K562 (cell line): ENCODE data around the gene CHCT1. TPM values are rescaled to one million over a fixed set of nuclear protein-coding genes. Genes with fewer than 3 reads are reported as not detected.
A peak's percentile ranks its signal among the peaks of the same experiment; 100 is the strongest.

ENCODE experiments used
- ARID2 ChIP-seq: fragments of 450-650 bp; IDR thresholded peaks from 2 replicates; pipeline ENCODE4 v1.6.1; 2017; ENCODE audit warnings: antibody characterized with exemption, mild to moderate bottlenecking
- CBX5 ChIP-seq: IDR thresholded peaks from 2 replicates; pipeline ENCODE4 v1.6.1; 2014; ENCODE audit warnings: low read depth, borderline replicate concordance
- ELF1 ChIP-seq: fragments of 200-800 bp; sonication (Bioruptor generic); IDR thresholded peaks from 2 replicates; pipeline ENCODE4 v1.6.1; 2016; ENCODE audit warnings: missing genetic modification characterization, missing compliant biosample characterization
- JUND ChIP-seq, 2 experiments: IDR thresholded peaks; 2 replicates in 1 of 2; 3 replicates in 1 of 2; pipeline ENCODE4 v1.6.1; 2011; ENCODE audit warnings: borderline replicate concordance in 2 of 2, low read depth in 2 of 2, low read length in 2 of 2, improper control_type of control experiment in 1 of 2, missing biosample characterization in 1 of 2, missing genetic modification characterization in 1 of 2, missing genetic modification reagents in 1 of 2
- MYC ChIP-seq, 2 experiments: fragments of 250-450 bp in 1 of 2; sonication (Bioruptor Pico) in 1 of 2; IDR thresholded peaks; 2 replicates each; pipeline versions ENCODE4 v1.5.1 to v1.6.1; 2012 to 2021; ENCODE audit warnings: low read depth in 2 of 2, borderline replicate concordance in 1 of 2, improper control_type of control experiment in 1 of 2, low read length in 1 of 2, mild to moderate bottlenecking in 1 of 2, moderate library complexity in 1 of 2
- NCOR1 ChIP-seq: fragments of 450-650 bp; IDR thresholded peaks from 2 replicates; pipeline ENCODE4 v1.6.1; 2016; ENCODE audit warnings: mild to moderate bottlenecking, moderate library complexity
- NFE2 ChIP-seq: IDR thresholded peaks from 2 replicates; pipeline ENCODE4 v1.6.1; 2014; ENCODE audit warnings: antibody characterized with exemption, low read depth
- NR3C1 ChIP-seq: sonication (generic); formaldehyde crosslinking; IDR thresholded peaks from 2 replicates; pipeline ENCODE4 v1.8.1; 2022; ENCODE audit warnings: missing genetic modification reagents
- NR4A1 ChIP-seq, 2 experiments: fragments of 250-450 bp in 1 of 2; fragments of 450-650 bp in 1 of 2; sonication (Bioruptor Pico) in 1 of 2; IDR thresholded peaks; 2 replicates each; pipeline versions ENCODE4 v1.4.0 to v1.6.1; 2016 to 2020; ENCODE audit warnings: mild to moderate bottlenecking in 2 of 2, missing compliant biosample characterization in 1 of 2, missing genetic modification characterization in 1 of 2, moderate library complexity in 1 of 2
- RBM39 ChIP-seq: fragments of 200-400 bp; formaldehyde crosslinking; optimal IDR thresholded peaks from 2 replicates; pipeline ENCODE3; 2018; ENCODE audit warnings: low read depth, low read length
- SMAD1 ChIP-seq: fragments of 150-350 bp; IDR thresholded peaks from 2 replicates; pipeline ENCODE4 v1.6.1; 2014; ENCODE audit warnings: low read length, low read depth; ENCODE audit not compliant: partially characterized antibody
- SMARCC2 ChIP-seq: fragments of 450-650 bp; IDR thresholded peaks from 2 replicates; pipeline ENCODE4 v1.6.1; 2017; ENCODE audit warnings: antibody characterized with exemption, moderate library complexity, mild to moderate bottlenecking, low read depth
- TEAD4 ChIP-seq, 2 experiments: sonication (generic) in 1 of 2; formaldehyde crosslinking in 1 of 2; IDR thresholded peaks; 2 replicates each; pipeline versions ENCODE4 v1.6.1 to v1.8.0; 2012 to 2022; ENCODE audit warnings: borderline replicate concordance in 1 of 2, inconsistent platforms in 1 of 2, low read length in 1 of 2, mild to moderate bottlenecking in 1 of 2, missing genetic modification reagents in 1 of 2
- ZC3H8 ChIP-seq: fragments of 450-650 bp; IDR thresholded peaks from 2 replicates; pipeline ENCODE4 v1.6.1; 2017
- ZNF239 ChIP-seq: fragments of 250-450 bp; sonication (Bioruptor Pico); IDR thresholded peaks from 2 replicates; pipeline ENCODE4 v1.4.0; 2020; ENCODE audit warnings: mild to moderate bottlenecking
- ZNF445 ChIP-seq: fragments of 250-450 bp; sonication (Bioruptor Pico); IDR thresholded peaks from 2 replicates; pipeline ENCODE4 v1.4.0; 2020; ENCODE audit warnings: low read depth, mild to moderate bottlenecking, moderate library complexity
- polyA plus RNA-seq, 8 experiments: library from polyadenylated mRNA; depleted of rRNA in 4 of 8; stranded (reverse) in 5 of 8; unstranded in 3 of 8; fragments of >200 nt; fragmentation: Nextera tagmentation in 2 of 8; fragmentation: Illumina TruSeq in 1 of 8; extraction: Ambion mirVana in 2 of 8; extraction: Trizol in 1 of 8; gene quantifications; 2 replicates each; pipeline versions ENCODE4 v1.2.1 to v1.2.3, GENCODE V29; 2011 to 2014; ENCODE audit warnings: inconsistent platforms in 1 of 8, missing spikeins in 1 of 8
- total RNA-seq, 7 experiments: library from RNA; depleted of rRNA in 6 of 7; stranded (reverse); fragments of >200 nt in 6 of 7; fragmentation: Illumina TruSeq in 2 of 7; extraction: Trizol in 2 of 7; gene quantifications; 2 replicates each; pipeline versions ENCODE4 v1.2.1 to v1.2.3, GENCODE V29; 2011 to 2021; ENCODE audit warnings: low replicate concordance in 1 of 7
- TF ChIP-seq, protein P1 (sequence below): fragments of 450-650 bp; IDR thresholded peaks from 2 replicates; pipeline ENCODE4 v1.6.1; 2017; ENCODE audit warnings: antibody characterized with exemption, mild to moderate bottlenecking
- TF ChIP-seq, protein P2 (sequence below): fragments of 200-800 bp; sonication (Bioruptor generic); IDR thresholded peaks from 2 replicates; pipeline ENCODE4 v1.6.1; 2017; ENCODE audit warnings: missing genetic modification characterization, missing compliant biosample characterization
- TF ChIP-seq, protein P3 (sequence below): fragments of 450-650 bp; IDR thresholded peaks from 2 replicates; pipeline ENCODE4 v1.6.1; 2014; ENCODE audit warnings: low read depth, mild to moderate bottlenecking, moderate library complexity, borderline replicate concordance

CHCT1 gene
- total and polyA plus RNA-seq, 9 of the 15 experiments (the other 6 are each of a cell fraction or from before 2014, with no cell fraction given) = not detected

DNA sequence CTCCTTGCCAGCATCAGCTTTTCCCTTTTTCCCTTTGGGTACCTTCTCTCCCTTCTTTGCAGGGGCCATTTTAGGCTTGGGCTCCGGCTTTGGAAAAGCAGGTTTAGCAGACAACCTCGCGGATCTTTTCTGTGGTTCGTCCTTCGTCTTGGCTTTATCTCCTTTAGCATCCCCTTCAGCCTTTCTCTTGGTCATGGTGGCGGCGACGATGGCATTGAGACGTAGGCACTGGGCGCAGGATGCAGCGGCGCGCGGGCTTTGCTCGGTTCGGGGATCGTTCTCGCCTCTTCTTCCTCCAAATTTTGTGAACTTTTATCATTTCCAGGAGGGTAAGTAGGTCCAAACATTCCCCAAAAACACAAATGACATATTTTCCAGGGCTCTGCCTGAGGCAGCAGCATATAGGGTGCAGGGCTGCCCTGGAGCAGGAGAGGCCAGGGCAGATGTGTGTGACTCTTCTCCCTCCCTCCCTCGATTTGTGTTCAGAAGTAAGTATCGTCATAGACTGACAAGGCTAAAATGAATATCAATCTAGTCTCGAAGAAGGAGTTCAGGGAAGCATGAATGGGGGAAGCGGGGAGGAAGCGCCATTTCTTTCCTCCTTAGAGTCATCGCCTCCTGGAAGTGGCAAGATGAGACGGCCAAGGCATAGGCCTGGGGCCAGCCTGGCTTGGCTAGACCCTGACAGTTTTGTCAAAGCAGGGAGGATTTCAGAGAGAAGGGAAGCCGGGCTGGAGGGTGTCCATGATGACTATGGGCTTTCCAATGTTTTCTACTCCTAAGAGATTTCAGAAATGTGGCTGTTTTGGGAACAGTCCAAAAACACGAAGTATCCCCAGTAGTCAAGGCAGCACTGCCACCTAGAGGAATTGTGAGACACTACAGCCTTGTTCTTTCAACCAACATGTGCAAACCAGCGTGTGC, 13.2 kb downstream of the CHCT1 start (continued):
- TF ChIP-seq, protein P1, sequence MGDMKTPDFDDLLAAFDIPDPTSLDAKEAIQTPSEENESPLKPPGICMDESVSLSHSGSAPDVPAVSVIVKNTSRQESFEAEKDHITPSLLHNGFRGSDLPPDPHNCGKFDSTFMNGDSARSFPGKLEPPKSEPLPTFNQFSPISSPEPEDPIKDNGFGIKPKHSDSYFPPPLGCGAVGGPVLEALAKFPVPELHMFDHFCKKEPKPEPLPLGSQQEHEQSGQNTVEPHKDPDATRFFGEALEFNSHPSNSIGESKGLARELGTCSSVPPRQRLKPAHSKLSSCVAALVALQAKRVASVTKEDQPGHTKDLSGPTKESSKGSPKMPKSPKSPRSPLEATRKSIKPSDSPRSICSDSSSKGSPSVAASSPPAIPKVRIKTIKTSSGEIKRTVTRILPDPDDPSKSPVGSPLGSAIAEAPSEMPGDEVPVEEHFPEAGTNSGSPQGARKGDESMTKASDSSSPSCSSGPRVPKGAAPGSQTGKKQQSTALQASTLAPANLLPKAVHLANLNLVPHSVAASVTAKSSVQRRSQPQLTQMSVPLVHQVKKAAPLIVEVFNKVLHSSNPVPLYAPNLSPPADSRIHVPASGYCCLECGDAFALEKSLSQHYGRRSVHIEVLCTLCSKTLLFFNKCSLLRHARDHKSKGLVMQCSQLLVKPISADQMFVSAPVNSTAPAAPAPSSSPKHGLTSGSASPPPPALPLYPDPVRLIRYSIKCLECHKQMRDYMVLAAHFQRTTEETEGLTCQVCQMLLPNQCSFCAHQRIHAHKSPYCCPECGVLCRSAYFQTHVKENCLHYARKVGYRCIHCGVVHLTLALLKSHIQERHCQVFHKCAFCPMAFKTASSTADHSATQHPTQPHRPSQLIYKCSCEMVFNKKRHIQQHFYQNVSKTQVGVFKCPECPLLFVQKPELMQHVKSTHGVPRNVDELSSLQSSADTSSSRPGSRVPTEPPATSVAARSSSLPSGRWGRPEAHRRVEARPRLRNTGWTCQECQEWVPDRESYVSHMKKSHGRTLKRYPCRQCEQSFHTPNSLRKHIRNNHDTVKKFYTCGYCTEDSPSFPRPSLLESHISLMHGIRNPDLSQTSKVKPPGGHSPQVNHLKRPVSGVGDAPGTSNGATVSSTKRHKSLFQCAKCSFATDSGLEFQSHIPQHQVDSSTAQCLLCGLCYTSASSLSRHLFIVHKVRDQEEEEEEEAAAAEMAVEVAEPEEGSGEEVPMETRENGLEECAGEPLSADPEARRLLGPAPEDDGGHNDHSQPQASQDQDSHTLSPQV = no peak
- no peak for TF ChIP-seq NR3C1 (CRISPR knock-in tag)
- TF ChIP-seq ELF1 (tag) = no peak
- TF ChIP-seq NFE2 = 0 out of 2 replicates have a peak, but pooled peaks have one; percentile 22
- TF ChIP-seq MYC (IDR thresholded peaks at IDR 0.05; ENCODE audit: low read depth, low read length) = peak; percentile 62; the same call in 1 of the 2 replicates
- no peak for TF ChIP-seq MYC (CRISPR knock-in tag; IDR thresholded peaks at IDR 0.05; ENCODE audit: borderline replicate concordance, low read depth)
- TF ChIP-seq SMAD1 = no peak
- TF ChIP-seq CBX5 = no peak
- no peak for TF ChIP-seq NCOR1
- peak; percentile 89; the same call in 1 of the 2 replicates for TF ChIP-seq ARID2
- 0 out of 2 replicates have a peak, but pooled peaks have one; percentile 11 for TF ChIP-seq JUND (IDR thresholded peaks at IDR 0.05; ENCODE audit: borderline replicate concordance, low read depth, low read length)
- TF ChIP-seq JUND (tag; IDR thresholded peaks at IDR 0.05; ENCODE audit: borderline replicate concordance, low read depth, low read length) = no peak
- no peak for TF ChIP-seq ZNF239 (CRISPR knock-in tag)
- TF ChIP-seq SMARCC2 = no peak
- TF ChIP-seq TEAD4 (IDR thresholded peaks at IDR 0.05; ENCODE audit: low read length) = 0 out of 2 replicates have a peak, but pooled peaks have one; percentile 9
- TF ChIP-seq TEAD4 (CRISPR knock-in tag; IDR thresholded peaks at IDR 0.05; ENCODE audit: borderline replicate concordance) = no peak
- no peak for TF ChIP-seq ZNF445 (CRISPR knock-in tag)
- no peak for TF ChIP-seq NR4A1 (CRISPR knock-in tag; IDR thresholded peaks at IDR 0.05)
- no peak for TF ChIP-seq NR4A1 (tag; IDR thresholded peaks at IDR 0.05)
- TF ChIP-seq, protein P2, sequence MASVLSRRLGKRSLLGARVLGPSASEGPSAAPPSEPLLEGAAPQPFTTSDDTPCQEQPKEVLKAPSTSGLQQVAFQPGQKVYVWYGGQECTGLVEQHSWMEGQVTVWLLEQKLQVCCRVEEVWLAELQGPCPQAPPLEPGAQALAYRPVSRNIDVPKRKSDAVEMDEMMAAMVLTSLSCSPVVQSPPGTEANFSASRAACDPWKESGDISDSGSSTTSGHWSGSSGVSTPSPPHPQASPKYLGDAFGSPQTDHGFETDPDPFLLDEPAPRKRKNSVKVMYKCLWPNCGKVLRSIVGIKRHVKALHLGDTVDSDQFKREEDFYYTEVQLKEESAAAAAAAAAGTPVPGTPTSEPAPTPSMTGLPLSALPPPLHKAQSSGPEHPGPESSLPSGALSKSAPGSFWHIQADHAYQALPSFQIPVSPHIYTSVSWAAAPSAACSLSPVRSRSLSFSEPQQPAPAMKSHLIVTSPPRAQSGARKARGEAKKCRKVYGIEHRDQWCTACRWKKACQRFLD = peak; percentile 28; the same call in 1 of the 2 replicates
- TF ChIP-seq ZC3H8 = no peak
- TF ChIP-seq, protein P3, sequence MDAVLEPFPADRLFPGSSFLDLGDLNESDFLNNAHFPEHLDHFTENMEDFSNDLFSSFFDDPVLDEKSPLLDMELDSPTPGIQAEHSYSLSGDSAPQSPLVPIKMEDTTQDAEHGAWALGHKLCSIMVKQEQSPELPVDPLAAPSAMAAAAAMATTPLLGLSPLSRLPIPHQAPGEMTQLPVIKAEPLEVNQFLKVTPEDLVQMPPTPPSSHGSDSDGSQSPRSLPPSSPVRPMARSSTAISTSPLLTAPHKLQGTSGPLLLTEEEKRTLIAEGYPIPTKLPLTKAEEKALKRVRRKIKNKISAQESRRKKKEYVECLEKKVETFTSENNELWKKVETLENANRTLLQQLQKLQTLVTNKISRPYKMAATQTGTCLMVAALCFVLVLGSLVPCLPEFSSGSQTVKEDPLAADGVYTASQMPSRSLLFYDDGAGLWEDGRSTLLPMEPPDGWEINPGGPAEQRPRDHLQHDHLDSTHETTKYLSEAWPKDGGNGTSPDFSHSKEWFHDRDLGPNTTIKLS = no peak
- no peak for TF ChIP-seq RBM39
